Mucosa of descending colon (tissue), 3 donors: ENCODE data around the gene UBL4A. TPM values are rescaled to one million over a fixed set of nuclear protein-coding genes. Genes with fewer than 3 reads are reported as not detected.

ENCODE experiments used
- ATAC-seq: fragments of 200-7000 bp; cut with Tn5 transposase; one replicate; pipeline ENCODE4 v1.9.1; 2020; ENCODE audit warnings: mild to moderate bottlenecking, moderate library complexity
- DNase-seq, 3 donors: peaks; one replicate each; pipeline ENCODE4 v3.0.0-alpha.2; 2020
- H3K36me3 ChIP-seq: fragments of 200-600 bp; one replicate; pipeline ENCODE4 v1.8.0; 2021; ENCODE audit warnings: low read depth, mild to moderate bottlenecking
- H3K4me1 ChIP-seq: fragments of 200-600 bp; one replicate; pipeline ENCODE4 v1.8.0; 2021; ENCODE audit warnings: low read depth, mild to moderate bottlenecking
- H3K4me3 ChIP-seq: fragments of 200-600 bp; one replicate; pipeline ENCODE4 v1.8.0; 2021; ENCODE audit warnings: mild to moderate bottlenecking
- H3K9me3 ChIP-seq: fragments of 200-600 bp; one replicate; pipeline ENCODE4 v1.8.0; 2021; ENCODE audit warnings: mild to moderate bottlenecking
- intact Hi-C, 2 donors: fragments of 100-400 bp; cut with DNase I in 1 of 2; cut with micrococcal nuclease in 1 of 2; formaldehyde crosslinking; loops; one replicate each; pipeline versions ENCODE4 v1.11.0 to v1.11.1; 2022; cut with DNase I, micrococcal nuclease
- total RNA-seq, 3 donors: library from RNA; stranded (reverse); fragmentation: NEBNext Ultra II Directional in 2 of 3; extraction: Animal tissue kit (Norgen Biotek cat#: 25700) in 2 of 3; gene quantifications; one replicate each; pipeline versions ENCODE4 v1.2.1 to v1.2.4, GENCODE V29; 2021 to 2023
- TF ChIP-seq, protein P1 (sequence below): fragments of 200-600 bp; IDR thresholded peaks from one replicate; pipeline ENCODE4 v1.8.0; 2022; ENCODE audit warnings: antibody characterized with exemption, mild to moderate bottlenecking
- donor health status: DM: no; HTN: no; CAD: no; lungs with moderate emphysema.
- donor health status: DM: no; HTN: no; CAD: no.
- donor health status: DM: no; HTN: yes; CAD: no.

Gene UBL4A
- total RNA-seq, 3 donors from 2014 or later: 29.2 to 41.6 (median 32.3) TPM

- ATAC-seq (no peak), DNase-seq (no peak)
- H3K4me1 ChIP-seq: no peaks in the 10 kb centered on the region
- H3K36me3 ChIP-seq: no peaks in the 10 kb centered on the region
- TF ChIP-seq, protein P1, sequence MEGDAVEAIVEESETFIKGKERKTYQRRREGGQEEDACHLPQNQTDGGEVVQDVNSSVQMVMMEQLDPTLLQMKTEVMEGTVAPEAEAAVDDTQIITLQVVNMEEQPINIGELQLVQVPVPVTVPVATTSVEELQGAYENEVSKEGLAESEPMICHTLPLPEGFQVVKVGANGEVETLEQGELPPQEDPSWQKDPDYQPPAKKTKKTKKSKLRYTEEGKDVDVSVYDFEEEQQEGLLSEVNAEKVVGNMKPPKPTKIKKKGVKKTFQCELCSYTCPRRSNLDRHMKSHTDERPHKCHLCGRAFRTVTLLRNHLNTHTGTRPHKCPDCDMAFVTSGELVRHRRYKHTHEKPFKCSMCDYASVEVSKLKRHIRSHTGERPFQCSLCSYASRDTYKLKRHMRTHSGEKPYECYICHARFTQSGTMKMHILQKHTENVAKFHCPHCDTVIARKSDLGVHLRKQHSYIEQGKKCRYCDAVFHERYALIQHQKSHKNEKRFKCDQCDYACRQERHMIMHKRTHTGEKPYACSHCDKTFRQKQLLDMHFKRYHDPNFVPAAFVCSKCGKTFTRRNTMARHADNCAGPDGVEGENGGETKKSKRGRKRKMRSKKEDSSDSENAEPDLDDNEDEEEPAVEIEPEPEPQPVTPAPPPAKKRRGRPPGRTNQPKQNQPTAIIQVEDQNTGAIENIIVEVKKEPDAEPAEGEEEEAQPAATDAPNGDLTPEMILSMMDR: no peak
- no peaks in the 10 kb centered on the region for H3K9me3 ChIP-seq
- intact Hi-C loops: no loop called here
- no peak overlapping the region for H3K4me3 ChIP-seq
These were observed 24.0 kb downstream of the UBL4A start for GRCh38 chrX:154462396-154462795.

DNA sequence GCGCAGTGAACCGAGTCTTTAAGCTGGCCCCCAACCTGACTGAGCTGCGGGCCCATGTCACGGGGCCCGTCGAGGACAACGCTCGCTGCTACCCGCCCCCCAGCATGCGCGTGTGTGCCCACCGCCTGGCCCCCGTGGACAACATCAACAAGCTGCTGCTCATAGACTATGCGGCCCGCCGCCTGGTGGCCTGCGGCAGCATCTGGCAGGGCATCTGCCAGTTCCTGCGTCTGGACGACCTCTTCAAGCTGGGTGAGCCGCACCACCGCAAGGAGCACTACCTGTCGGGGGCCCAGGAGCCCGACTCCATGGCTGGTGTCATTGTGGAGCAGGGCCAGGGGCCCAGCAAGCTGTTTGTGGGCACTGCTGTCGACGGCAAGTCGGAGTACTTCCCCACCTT, 26.1 kb downstream of the UBL4A start:
- DNase-seq (no peak), ATAC-seq (no peak)
- Histone ChIP-seq H3K9me3 (no peaks in the 10 kb centered on the region), H3K4me1 (no peaks in the 10 kb centered on the region), H3K36me3 (no peaks in the 10 kb centered on the region), H3K4me3 (no peak overlapping the region)
- TF ChIP-seq, protein P1: no peak
- intact Hi-C loops: no loop called here

DNA sequence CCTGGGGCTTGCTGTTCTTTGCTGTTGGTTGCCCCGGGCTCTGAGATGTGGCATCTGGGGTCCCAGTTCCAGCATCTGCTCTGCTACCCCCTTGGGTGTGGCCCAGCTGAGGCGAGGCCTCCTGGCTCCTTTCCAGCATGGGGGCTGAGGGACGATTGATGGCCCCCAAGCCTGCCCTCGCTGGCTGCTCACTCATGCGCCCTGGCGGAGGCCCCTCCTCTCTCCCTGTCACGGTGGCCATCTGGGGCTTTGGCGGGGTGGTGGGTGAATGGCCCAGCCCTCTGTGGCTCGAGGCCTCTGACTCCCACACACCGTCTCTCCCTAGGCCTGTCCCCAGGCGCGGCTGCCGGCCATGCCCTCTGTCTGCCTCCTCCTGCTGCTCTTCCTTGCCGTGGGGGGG, 26.6 kb downstream of the UBL4A start:
- intact Hi-C loops: no loop called here
- Histone ChIP-seq H3K9me3 (no peaks in the 10 kb centered on the region), H3K36me3 (no peaks in the 10 kb centered on the region), H3K4me3 (no peak overlapping the region), H3K4me1 (no peaks in the 10 kb centered on the region)
- DNase-seq (no peak), ATAC-seq (no peak)
- TF ChIP-seq, protein P1: no peak

DNA sequence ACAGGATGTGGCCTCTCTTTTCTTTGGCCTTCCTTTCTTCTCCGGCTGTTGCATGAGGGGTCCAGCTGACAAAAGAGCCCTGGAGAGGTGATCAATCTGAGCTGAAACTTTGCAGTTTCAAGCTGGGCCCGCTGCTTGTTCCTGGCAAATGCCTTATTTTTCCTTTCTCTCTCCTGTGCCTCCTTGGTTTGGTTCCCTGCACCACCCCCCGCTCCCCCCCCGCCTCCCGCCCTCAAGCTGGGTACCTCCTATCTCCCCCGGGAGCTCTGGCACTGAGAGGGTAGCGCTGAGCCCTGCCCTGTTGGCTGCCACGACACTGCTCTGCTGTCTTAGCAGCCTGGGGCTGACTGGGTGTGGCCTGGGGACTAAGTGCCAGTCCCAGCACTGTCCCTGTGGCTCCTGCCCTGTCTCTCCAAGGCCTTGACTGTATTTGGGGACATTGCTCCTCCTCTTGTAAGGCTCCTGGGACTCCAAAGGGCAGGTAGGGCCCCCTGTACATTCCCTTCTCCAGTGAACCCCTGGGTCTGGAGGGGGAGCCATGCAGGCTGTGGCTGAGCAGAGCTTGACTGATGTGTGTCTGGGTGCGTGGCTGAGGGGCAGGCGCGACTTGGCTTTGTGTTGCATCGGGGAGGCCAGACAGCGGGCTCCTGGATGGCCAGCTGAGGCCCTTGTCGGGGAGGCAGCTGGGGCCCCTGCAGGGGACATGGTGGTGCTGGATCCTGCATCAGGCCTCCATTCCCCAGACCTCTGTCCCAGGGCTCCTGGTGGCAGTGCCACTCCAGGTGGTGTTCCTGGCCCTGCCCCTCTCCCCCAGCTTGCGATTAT, 27.2 kb downstream of the UBL4A start:
- intact Hi-C loops: no loop called here
- TF ChIP-seq, protein P1: no peak
- Histone ChIP-seq H3K36me3 (no peaks in the 10 kb centered on the region), H3K4me1 (no peaks in the 10 kb centered on the region), H3K9me3 (no peaks in the 10 kb centered on the region), H3K4me3 (peak overlapping the region; percentile 38)
- ATAC-seq (peak; percentile 76), DNase-seq (peak in 2 of 3 donors; percentile 61 to 64)

DNA sequence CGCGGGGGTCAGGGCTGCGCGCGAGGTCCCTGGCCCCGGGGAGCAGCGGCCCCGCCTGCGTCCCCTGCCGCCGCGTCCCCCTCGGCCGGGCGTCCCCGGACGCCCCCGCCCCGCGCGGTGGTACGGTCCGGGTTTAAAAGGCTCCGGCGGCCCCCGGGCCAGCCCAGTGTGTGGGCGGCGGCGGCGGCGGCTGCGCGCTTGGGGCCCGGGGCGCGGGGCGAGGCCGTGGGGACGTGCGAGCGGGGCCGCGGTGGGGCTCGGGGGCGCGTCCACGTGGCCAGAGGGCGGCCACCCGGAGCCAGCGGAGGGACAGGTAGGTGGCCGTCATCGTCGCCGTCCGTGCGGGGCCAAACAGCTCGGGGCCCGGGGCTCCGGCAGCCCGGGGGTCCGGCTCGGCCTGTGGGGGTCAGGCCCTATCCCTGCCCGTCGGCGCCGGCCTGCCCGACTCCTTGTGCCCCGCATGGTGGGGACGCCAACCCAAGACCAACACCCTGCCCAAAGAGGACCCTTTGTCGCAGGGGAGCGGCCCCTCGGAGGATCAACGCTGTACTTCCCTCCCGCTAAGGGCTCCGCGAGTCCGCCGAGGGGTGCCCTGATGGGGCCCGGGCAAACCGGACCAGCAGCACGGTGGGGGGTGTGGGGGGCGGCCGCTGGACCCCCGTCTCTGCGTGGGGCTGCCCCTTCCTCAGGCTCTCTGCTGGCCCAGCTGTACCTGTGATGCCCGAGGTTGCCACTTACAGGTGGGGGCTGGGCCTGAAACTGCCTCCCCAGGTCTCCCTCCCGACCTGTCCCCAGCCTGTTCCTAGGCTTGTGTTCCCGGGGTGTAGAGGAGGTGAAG, 28.1 kb downstream of the UBL4A start, which contains the start of gene PLXNA3:
TSS of gene PLXNA3 (plus strand) at position 166 of the 838 bp plus-strand sequence. CDS start 1,903 bp downstream, outside the sequence.
- TF ChIP-seq, protein P1: no peak
- H3K9me3 ChIP-seq: no peaks in the 10 kb centered on the region
- peak; percentile 69 for ATAC-seq
- DNase-seq: peak in 2 of 3 donors; percentile 57 to 77
- no peaks in the 10 kb centered on the region for H3K4me1 ChIP-seq
- intact Hi-C loops: no loop called here
- H3K36me3 ChIP-seq: no peaks in the 10 kb centered on the region
- H3K4me3 ChIP-seq: peak within 1 kb of the TSS; percentile 38
